HepG2 (cell line): Measurements from ENCODE around the gene VSIG2. TPM values are rescaled to one million over a fixed set of nuclear protein-coding genes. Genes with fewer than 3 reads are reported as not detected.

Source experiments
- ARNT ChIP-seq: fragments of 450-650 bp; IDR thresholded peaks from 2 replicates; pipeline ENCODE4 v1.6.1; 2017
- CCAR2 ChIP-seq: fragments of 200-400 bp; formaldehyde crosslinking; optimal IDR thresholded peaks from 2 replicates; pipeline ENCODE3; 2018; ENCODE audit warnings: low read depth, mild to moderate bottlenecking, low read length, moderate library complexity
- FOXA1 ChIP-seq, 2 experiments: fragments of 450-650 bp in 1 of 2; sonication (generic) in 1 of 2; formaldehyde crosslinking in 1 of 2; IDR thresholded peaks; 2 replicates each; pipeline versions ENCODE4 v1.4.0 to v1.6.1; 2016 to 2020; ENCODE audit warnings: missing genetic modification reagents in 1 of 2
- FOXO1 ChIP-seq: sonication (generic); formaldehyde crosslinking; IDR thresholded peaks from 2 replicates; pipeline ENCODE4 v1.4.0; 2020; ENCODE audit warnings: missing genetic modification reagents
- FOXP1 ChIP-seq, 2 experiments: fragments of 450-650 bp in 1 of 2; IDR thresholded peaks; 2 replicates each; pipeline ENCODE4 v1.6.1; 2017 to 2018; ENCODE audit warnings: antibody characterized with exemption in 1 of 2
- HDAC1 ChIP-seq: sonication (generic); formaldehyde crosslinking; IDR thresholded peaks from 2 replicates; pipeline ENCODE4 v1.5.1; 2020; ENCODE audit warnings: mild to moderate bottlenecking, missing genetic modification reagents
- HNRNPLL ChIP-seq: fragments of 200-400 bp; formaldehyde crosslinking; IDR thresholded peaks from 2 replicates; pipeline ENCODE4 v1.6.1; 2017; ENCODE audit warnings: mild to moderate bottlenecking, low read depth, low read length; ENCODE audit not compliant: poor library complexity, severe bottlenecking
- HOXA5 ChIP-seq: sonication (generic); formaldehyde crosslinking; IDR thresholded peaks from 2 replicates; pipeline ENCODE4 v1.4.0; 2020; ENCODE audit warnings: missing genetic modification reagents
- KDM2A ChIP-seq: sonication (generic); formaldehyde crosslinking; IDR thresholded peaks from 2 replicates; pipeline ENCODE4 v1.4.0; 2020; ENCODE audit warnings: low read depth, missing genetic modification reagents, borderline replicate concordance
- LCORL ChIP-seq, 2 experiments: fragments of 450-650 bp in 1 of 2; sonication (generic) in 1 of 2; formaldehyde crosslinking in 1 of 2; IDR thresholded peaks; 2 replicates each; pipeline versions ENCODE4 v1.5.0 to v1.6.1; 2017 to 2020; ENCODE audit warnings: antibody characterized with exemption in 1 of 2, missing genetic modification reagents in 1 of 2
- NFKB2 ChIP-seq: sonication (generic); formaldehyde crosslinking; IDR thresholded peaks from 2 replicates; pipeline ENCODE4 v1.4.0; 2020; ENCODE audit warnings: missing genetic modification reagents, borderline replicate concordance
- NRL ChIP-seq: sonication (generic); formaldehyde crosslinking; IDR thresholded peaks from 2 replicates; pipeline ENCODE4 v1.5.0; 2020; ENCODE audit warnings: missing genetic modification reagents, mild to moderate bottlenecking, moderate library complexity, borderline replicate concordance
- PRDM15 ChIP-seq: sonication (generic); formaldehyde crosslinking; IDR thresholded peaks from 2 replicates; pipeline ENCODE4 v1.4.0; 2020; ENCODE audit warnings: missing genetic modification reagents
- SMYD3 ChIP-seq: sonication (generic); formaldehyde crosslinking; IDR thresholded peaks from 2 replicates; pipeline ENCODE4 v1.8.1; 2023; ENCODE audit warnings: mild to moderate bottlenecking, missing genetic modification reagents
- YEATS4 ChIP-seq: sonication (generic); formaldehyde crosslinking; IDR thresholded peaks from 2 replicates; pipeline ENCODE4 v1.4.0; 2020; ENCODE audit warnings: missing genetic modification reagents, borderline replicate concordance
- ZEB1 ChIP-seq: IDR thresholded peaks from 2 replicates; pipeline ENCODE4 v1.6.1; 2012; ENCODE audit warnings: mild to moderate bottlenecking, low read depth, inconsistent platforms; ENCODE audit not compliant: insufficient replicate concordance
- ZHX2 ChIP-seq, 2 experiments: sonication (generic) in 1 of 2; formaldehyde crosslinking in 1 of 2; IDR thresholded peaks; 2 replicates each; pipeline versions ENCODE4 v1.6.1 to v1.9.0; 2014 to 2022; ENCODE audit warnings: antibody characterized with exemption in 1 of 2, borderline replicate concordance in 1 of 2, inconsistent platforms in 1 of 2, low read depth in 1 of 2, missing genetic modification reagents in 1 of 2
- ZNF740 ChIP-seq: sonication (generic); formaldehyde crosslinking; IDR thresholded peaks from 2 replicates; pipeline ENCODE4 v1.4.0; 2020; ENCODE audit warnings: missing genetic modification reagents
- polyA plus RNA-seq, 8 experiments: library from polyadenylated mRNA; depleted of rRNA in 3 of 8; stranded (reverse) in 7 of 8; unstranded in 1 of 8; fragments of >200 nt; fragmentation: Illumina TruSeq in 4 of 8; extraction: Trizol in 4 of 8; gene quantifications; 2 replicates each; pipeline versions ENCODE4 v1.2.1 to v1.2.3, GENCODE V29; 2011 to 2016; ENCODE audit warnings: low read depth in 4 of 8, missing spikeins in 1 of 8, mixed read lengths in 1 of 8; ENCODE audit not compliant: insufficient read depth in 1 of 8
- total RNA-seq, 5 experiments: library from RNA; depleted of rRNA; stranded (reverse); fragments of >200 nt; fragmentation: Illumina TruSeq; extraction: Trizol; gene quantifications; 2 replicates each; pipeline ENCODE4 v1.2.3, GENCODE V29; 2016; ENCODE audit warnings: low read depth in 1 of 5

The VSIG2 gene
- total and polyA plus RNA-seq, 2 of the 13 experiments (the other 11 are each of a cell fraction or from before 2014, with no cell fraction given) = 0.80 to 2.7 TPM

- no peak for TF ChIP-seq ZHX2 (IDR thresholded peaks at IDR 0.05; ENCODE audit: low read depth)
- TF ChIP-seq ZHX2 (CRISPR knock-in tag; IDR thresholded peaks at IDR 0.05; ENCODE audit: borderline replicate concordance) = no peak
- peak; percentile 66 for TF ChIP-seq HDAC1
- peak; percentile 67; the same call in 1 of the 2 replicates for TF ChIP-seq KDM2A (CRISPR knock-in tag)
- peak; percentile 91 for TF ChIP-seq HNRNPLL
- no peak for TF ChIP-seq SMYD3 (CRISPR knock-in tag)
- no peak for TF ChIP-seq LCORL (IDR thresholded peaks at IDR 0.05)
- TF ChIP-seq LCORL (CRISPR knock-in tag; IDR thresholded peaks at IDR 0.05) = peak; percentile 72
- peak; percentile 43; the same call in 1 of the 2 replicates for TF ChIP-seq NRL (CRISPR knock-in tag)
- TF ChIP-seq PRDM15 (CRISPR knock-in tag) = peak; percentile 81; the same call in 1 of the 2 replicates
- TF ChIP-seq NFKB2 (CRISPR knock-in tag) = peak; percentile 47; the same call in 1 of the 2 replicates
- TF ChIP-seq FOXA1 (IDR thresholded peaks at IDR 0.05) = no peak
- TF ChIP-seq FOXA1 (CRISPR knock-in tag; IDR thresholded peaks at IDR 0.05) = 0 out of 2 replicates have a peak, but pooled peaks have one; percentile 6
- TF ChIP-seq ZEB1 = peak; percentile 61
- TF ChIP-seq CCAR2 = no peak
- TF ChIP-seq ARNT = no peak
- TF ChIP-seq FOXP1 (IDR thresholded peaks at IDR 0.05) = no peak
- TF ChIP-seq FOXP1 (CRISPR knock-in tag; IDR thresholded peaks at IDR 0.05) = peak; percentile 33; the same call in 1 of the 2 replicates
- TF ChIP-seq HOXA5 (CRISPR knock-in tag) = peak; percentile 78; the same call in 1 of the 2 replicates
- 0 out of 2 replicates have a peak, but pooled peaks have one; percentile 12 for TF ChIP-seq FOXO1 (CRISPR knock-in tag)
- 0 out of 2 replicates have a peak, but pooled peaks have one; percentile 35 for TF ChIP-seq ZNF740 (CRISPR knock-in tag)
- peak; percentile 70; the same call in 1 of the 2 replicates for TF ChIP-seq YEATS4 (CRISPR knock-in tag)
These were observed 5.3 kb downstream of the VSIG2 start (continued) for GRCh38 chr11:124746621-124747243.
